Sigmoid colon (tissue), 4 donors: ENCODE measurements around the gene PYDC1.

Experiments
- CTCF ChIP-seq, 4 experiments: fragments of 450-650 bp in 3 of 4; fragments of 200-600 bp in 1 of 4; IDR thresholded peaks; one replicate each; pipeline ENCODE4 v1.5.1; 2016 to 2019; ENCODE audit warnings: antibody characterized with exemption in 4 of 4, mild to moderate bottlenecking in 3 of 4, moderate library complexity in 2 of 4
- POLR2A ChIP-seq, 2 donors: fragments of 450-650 bp; IDR thresholded peaks; one replicate each; pipeline ENCODE4 v1.6.1; 2016; ENCODE audit warnings: antibody characterized with exemption in 2 of 2, mild to moderate bottlenecking in 2 of 2, moderate library complexity in 2 of 2
- POLR2AphosphoS5 ChIP-seq, 4 donors: sonication (generic); formaldehyde crosslinking; IDR thresholded peaks; one replicate each; pipeline ENCODE4 v1.6.1; 2017; ENCODE audit warnings: antibody characterized with exemption in 4 of 4

GRCh38 chr16:31185339-31185738 is 31.6 kb downstream of the PYDC1 start:
- TF ChIP-seq CTCF (IDR thresholded peaks at IDR 0.05) (no peak), POLR2A (IDR thresholded peaks at IDR 0.05) (no peak), POLR2AphosphoS5 (IDR thresholded peaks at IDR 0.05) (no peak)
